COLO829 (cell line): Measurements from ENCODE around the gene PITPNC1.
"Not testable (repeated sequence)": the region's sequence is repeated elsewhere in the genome, so short reads cannot be mapped to it uniquely, and the experiment has no call there.

Experiments
- DNase-seq: peaks from one replicate; pipeline ENCODE4 v3.0.0; 2012; ENCODE audit warnings: low spot score

PITPNC1 gene

DNA sequence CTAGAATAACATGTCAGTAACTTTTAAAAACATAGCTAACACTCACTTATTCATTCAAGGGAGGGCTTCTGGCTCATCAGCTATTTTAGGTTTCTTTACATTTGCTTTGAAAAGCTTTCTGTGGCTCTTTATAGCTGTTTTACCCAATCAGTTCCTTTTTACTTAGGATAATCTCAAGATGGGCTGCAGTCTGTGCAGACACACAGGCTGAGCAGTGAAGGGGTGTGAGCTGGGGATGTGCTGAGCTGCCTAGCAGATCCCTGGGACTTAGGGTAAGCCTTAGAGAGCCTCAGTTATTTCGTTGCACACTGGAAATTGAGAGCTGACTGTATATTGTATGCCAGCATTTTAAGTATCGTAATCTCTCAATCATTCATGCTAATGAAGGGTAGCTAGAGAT, 310.4 kb downstream of the PITPNC1 start:
- DNase-seq = no peak

DNA sequence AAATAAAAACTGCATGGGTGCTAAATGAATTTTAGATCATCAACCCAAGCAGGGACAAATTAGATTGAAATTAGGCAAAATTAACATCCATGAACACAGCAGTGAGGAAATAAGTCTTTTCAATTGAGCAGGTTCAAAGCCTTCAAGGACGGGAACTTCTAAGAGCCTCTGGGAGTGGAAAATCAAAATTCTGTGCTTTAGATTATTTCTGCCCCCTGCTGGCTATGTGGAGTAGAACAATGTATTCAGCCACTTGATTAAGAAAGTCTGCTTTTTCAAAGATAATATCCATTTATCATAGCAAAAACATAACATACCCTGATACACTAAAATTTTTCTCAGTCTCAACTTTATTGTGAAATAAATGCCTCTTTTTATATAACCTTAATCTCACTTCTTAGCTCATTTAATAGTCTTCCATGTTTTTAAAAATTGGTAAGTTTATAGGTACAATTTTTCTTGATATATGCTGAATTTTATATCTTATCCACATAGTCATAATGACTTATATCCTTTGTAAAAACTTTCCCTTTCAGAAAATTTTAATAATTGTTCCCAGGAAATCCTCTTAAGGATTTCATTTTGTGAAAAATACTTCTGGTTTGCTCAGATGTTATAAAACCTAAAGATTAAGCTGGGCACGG, 312.6 kb downstream of the PITPNC1 start:
- DNase-seq = peak; percentile 74

DNA sequence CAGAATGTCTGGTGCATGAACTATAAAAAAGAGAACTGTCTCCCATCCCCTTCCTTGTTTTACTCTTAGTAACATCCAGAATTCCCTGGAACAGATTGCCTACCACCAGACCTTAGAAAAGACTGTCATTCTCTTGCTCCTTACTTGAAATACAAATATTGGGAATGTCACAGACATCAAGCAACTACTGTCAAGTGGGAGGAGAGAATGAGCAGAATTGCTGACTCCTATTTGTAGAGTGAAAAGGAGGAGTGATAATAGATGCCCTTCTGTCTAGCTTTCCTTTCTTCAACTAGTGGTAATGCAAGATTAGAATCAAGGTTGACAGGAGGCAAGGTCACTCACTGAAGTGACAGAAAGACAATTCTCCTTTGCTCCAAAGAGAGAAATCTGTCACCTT, 316.7 kb downstream of the PITPNC1 start:
- no peak for DNase-seq

DNA sequence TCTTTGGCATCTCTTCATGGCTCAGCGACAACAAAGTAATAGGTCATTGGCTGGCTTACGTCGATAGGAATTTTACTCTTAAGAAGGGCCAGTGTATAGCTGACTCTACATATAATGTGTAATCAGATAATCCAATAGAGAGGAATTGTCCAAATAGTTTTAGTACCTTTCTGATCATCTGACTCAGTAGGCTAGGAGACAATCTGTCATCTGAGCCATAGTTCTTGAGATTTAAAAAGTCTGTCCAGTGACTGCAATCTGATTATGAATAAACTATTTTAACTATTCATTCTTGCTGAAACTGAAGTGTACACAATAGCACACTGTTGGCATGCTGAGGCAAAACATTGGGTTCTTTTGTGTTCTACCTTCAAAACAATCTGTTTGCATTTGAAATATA, 319.3 kb downstream of the PITPNC1 start:
- DNase-seq = peak; percentile 77

- no peak for DNase-seq
Measured at GRCh38 chr17:67696853-67697498, 319.9 kb downstream of the PITPNC1 start.

GRCh38 chr17:67700037-67700724, 323.1 kb downstream of the PITPNC1 start:
- no peak for DNase-seq

GRCh38 chr17:67700725-67701119, 323.6 kb downstream of the PITPNC1 start:
- no peak for DNase-seq

GRCh38 chr17:67702861-67703260, 325.8 kb downstream of the PITPNC1 start:
- DNase-seq = not testable (repeated sequence)

GRCh38 chr17:67707442-67707841, 330.4 kb downstream of the PITPNC1 start:
- DNase-seq = no peak

DNA sequence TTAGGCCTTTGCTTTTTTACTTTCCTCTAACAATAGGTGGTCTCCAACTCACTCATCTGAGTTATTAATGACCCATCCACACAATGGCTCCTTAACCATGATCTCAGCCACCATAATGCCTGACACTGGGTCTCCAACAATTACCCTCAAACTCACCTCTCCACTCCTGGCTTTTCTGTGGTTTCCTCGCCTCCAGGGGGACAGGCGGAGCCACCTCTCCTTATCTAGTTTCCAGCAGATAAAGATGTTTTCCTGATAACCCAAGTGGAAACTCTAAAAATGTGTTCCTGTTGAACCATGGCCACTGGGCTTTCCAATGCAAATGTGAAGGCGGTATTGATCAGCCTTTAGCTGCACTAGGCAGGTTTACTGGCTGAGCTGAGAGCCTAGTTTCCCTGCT, 331.3 kb downstream of the PITPNC1 start:
- no peak for DNase-seq

- no peak for DNase-seq
Measured at GRCh38 chr17:67711916-67712315, 334.8 kb downstream of the PITPNC1 start.

GRCh38 chr17:67712375-67712774, 335.3 kb downstream of the PITPNC1 start:
- DNase-seq = no peak

DNA sequence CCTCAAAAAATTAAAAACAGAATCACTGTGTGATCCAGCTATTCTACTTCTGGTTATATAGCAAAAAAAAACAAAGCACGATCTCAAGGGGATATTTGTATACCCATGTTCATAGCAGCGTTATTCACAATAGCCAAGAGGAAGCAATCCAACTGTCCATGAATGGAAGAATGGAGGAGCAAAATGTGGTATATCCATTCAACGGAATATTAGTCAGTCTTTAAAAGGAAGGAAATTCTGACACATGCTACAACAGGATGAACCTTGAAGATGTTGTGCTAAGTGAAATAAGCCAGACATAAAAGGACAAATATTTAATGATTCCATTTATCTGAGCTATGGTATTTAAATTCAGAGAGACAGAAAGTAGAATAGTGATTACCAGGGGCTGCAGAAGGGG, 336.1 kb downstream of the PITPNC1 start:
- DNase-seq = no peak

DNA sequence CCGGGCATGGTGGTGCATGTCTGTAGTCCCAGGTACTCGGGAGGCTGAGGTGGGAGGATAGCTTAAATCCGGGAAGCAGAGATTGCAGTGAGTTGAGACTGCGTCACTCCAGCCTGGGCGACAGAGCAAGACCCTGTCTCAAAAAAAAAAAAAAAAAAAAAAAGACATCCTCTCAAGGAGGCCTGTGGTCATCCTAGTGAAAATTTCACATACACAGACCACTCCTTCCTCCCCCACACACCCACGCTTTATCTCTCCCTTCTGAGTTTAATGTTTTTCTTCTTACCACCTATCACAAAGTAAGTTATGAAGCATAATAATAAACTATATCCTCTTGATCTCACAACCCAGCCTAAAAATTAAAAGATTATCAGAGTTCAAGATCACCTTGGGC, 339.3 kb downstream of the PITPNC1 start:
- DNase-seq = no peak

GRCh38 chr17:67717192-67717623, 340.1 kb downstream of the PITPNC1 start:
- DNase-seq = no peak

DNA sequence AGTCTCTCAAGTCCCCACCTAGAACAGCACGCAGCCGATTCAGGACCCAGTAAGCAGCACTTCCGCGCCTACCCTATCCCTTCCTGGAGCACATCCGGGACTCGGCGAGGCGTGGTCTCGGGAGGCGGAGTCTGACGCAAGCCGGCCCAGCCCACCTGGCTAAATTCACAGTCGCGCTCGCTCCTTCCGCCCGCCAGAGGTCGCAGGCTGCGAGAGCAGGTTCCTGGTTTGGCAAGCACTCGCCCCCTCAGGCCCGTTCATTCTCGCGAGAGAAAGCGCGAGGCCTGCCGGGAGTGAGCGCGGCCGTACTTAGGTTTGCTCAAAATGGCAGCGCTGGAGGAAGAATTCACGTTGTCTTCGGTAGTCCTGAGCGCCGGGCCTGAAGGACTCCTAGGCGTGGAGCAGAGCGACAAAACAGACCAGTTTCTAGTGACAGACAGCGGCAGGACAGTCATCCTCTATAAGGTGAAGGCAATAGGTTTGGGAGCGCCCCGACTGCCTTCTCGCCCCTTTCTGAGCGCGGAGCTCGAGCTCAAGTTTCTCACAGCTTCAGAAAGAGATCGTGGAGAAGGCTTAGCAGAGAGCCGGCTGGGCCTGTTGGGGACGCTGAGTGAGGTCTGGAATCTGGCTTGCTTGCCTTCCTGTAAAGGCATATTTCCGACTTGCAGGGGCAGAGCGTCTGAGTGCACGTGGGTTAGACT, 340.7 kb downstream of the PITPNC1 start, which contains the start of gene NOL11:
Gene NOL11 (plus strand): TSS at position 313 of the 701 bp plus-strand sequence. CDS start 12 bp downstream, at position 325.
- DNase-seq = peak; percentile 96

GRCh38 chr17:67718325-67718941, 341.4 kb downstream of the PITPNC1 start:
- DNase-seq = peak; percentile 35

DNA sequence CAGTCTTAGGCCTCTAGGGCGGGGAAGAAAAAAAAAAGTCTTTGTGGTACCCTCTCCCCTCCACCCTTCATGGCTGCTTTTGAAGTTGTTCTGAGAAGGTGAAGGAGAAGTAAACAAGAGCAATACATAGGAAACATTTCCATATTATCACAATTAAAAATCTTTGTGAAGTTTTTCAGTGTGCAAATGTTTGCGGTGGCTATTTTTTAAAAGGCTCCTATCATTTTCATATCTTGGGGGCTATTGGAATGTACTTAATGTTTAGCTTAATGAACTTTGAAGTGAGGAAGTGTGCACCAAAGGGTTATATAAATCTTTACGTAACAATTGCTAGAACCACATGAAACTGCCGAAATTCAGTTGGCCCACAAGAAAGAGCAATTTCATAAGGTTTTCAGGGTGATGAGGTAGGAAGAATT, 348.3 kb downstream of the PITPNC1 start:
- no peak for DNase-seq

GRCh38 chr17:67725807-67726206, 348.7 kb downstream of the PITPNC1 start:
- no peak for DNase-seq

- DNase-seq = not testable (repeated sequence)
Measured at GRCh38 chr17:67727152-67728039, 350.3 kb downstream of the PITPNC1 start.

GRCh38 chr17:67729903-67730302, 352.8 kb downstream of the PITPNC1 start:
- no peak for DNase-seq
